NCI-H748 treated with DMSO at 0.1 percent for 48 hours (cell line): ENCODE results near the gene ABI3BP.
"Not testable (repeated sequence)": the region's sequence is repeated elsewhere in the genome, so short reads cannot be mapped to it uniquely, and the experiment has no call there.

Experiments
- DNase-seq: peaks from one replicate; lab custom pipeline; 2025; lab: John Stamatoyannopoulos, UW

The ABI3BP gene

DNA sequence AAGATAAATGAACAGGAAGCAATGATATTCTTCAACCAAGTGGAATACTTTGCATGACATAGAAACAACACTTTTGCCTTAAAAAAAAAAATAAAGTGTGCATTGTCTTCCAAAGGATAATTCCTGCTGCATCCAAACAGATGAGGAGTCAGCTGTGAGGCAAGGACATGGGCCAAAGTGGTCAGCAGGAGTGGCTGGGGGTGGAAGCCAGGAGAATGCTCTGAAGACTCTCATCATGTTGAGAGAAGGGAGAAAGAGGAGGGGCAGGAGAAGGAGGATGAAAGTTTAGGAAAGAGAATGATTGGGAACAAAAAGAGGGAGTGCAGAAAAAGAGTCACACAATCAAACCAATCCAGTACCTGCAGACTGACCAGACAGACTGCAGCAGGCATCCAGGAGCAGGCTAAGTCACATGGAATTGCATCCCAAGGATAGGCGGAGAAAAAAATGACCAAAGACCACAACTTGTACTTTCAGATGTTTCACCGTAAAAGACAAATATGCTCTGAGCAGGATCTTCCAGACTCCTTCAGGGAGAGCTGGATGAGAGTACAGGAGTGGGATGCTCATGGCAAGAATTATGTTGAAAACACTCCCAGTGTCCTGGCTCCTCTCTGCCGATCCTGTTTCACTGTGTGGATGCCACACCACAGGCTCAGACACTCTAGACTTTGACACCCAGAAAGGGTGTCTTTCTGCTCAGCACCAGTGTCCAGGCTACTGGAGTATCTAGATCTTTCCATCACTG is 11.9 kb downstream of the ABI3BP start:
- DNase-seq: no peak

DNA sequence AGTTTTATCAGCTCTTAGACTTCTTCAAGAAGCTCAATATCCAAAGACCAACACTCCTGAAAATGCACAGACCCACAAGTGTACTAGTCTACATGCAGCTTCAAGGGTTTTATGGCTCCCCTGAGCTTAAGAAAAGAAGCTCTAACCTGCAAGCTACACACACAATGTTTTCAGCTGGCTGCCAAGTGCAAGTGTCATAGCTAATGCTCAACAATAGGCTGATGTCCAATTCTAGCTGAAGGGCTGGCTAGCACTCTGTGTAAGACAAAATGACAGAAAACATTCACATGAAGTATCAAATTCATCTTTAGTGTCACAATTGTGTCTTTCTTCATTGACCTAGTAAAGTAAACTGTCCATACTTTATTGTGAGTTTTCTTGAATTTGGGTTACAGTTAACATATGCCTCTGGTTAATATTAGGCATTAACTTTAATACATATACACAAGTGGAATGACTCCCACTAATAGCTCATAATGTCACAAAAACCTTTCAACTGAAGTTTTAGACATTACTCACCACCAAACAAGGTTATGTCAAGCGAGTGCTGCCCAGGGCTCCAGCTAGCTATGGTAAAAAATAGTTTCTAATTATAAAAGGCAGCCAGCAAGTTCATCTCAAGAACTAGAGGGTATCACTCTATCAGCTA is 15.1 kb downstream of the ABI3BP start:
- DNase-seq: no peak

DNA sequence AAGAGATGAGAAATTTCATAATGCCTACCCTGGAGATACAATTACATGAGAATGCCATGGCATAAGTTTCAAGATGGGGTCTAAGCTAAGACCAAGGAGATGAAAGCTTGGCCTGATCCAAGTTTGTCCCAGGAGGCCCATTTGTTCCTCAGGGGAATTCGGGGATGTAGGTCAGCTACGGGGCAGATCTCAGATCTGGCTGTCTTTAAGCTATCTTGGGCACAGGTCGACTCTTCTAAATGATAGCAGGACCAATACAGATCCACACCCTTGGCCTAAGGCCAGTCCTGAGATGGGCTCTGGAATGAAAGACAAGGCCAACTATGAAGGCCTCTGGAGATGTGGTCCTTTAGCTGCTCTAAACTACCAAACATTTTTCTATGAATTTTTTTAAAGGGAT is 16.6 kb downstream of the ABI3BP start:
- DNase-seq: no peak

DNA sequence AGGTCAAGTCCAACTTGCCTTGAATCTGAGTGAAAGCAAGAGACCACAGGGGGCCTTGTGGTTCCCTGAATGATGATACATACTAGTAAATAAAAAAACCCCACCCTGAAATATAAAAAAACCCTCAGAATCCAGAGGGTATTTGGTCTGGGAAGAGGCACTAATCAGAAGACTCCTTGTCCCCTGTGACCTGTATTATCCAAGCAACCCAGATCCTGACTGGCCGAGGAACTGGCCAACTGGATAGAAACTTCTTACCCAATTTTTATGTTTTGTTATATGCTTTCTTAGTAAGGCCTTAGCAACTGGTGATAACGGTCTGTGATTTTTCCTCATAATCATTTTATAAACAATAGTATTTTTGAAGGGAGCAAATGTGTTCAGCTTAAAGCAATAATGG is 17.5 kb downstream of the ABI3BP start:
- no peak for DNase-seq

DNA sequence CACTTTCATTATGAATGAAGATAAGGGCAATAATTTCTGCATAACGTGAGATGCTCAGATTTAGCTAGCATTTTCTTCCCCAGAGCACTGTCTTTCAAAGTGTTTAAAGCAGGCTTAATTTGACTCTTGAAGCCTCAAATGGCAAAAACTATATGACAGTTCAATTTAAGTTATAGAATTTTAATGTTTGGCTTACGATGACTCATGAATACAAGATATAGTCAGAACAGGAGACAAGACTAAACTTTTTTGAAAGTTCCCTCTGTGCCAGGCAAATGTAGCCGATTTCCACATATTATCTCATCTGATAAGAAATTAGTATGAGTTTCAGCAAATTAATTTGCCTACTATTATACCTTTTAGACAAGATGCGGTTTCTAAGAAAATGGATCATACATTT is 19.6 kb downstream of the ABI3BP start:
- no peak for DNase-seq

DNA sequence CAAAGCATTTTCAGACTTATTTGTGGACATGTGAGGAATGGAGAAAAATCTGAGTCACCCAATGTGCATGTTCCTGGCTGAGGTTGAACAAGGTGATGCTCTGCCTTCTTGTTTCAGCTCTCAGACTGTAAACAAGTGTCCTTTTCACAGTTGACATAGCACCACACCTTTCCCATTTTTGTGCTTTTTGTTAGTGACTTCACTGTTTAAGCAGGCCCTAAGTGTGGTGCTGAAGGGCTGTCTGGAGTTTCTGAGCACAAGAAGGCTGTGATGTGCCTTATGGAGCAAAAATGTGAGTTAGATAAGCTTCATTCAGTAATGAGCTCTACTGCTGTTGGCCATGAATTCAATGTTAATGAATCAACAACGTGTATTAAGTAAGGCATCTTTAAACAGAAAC is 20.4 kb downstream of the ABI3BP start:
- DNase-seq: no peak

DNA sequence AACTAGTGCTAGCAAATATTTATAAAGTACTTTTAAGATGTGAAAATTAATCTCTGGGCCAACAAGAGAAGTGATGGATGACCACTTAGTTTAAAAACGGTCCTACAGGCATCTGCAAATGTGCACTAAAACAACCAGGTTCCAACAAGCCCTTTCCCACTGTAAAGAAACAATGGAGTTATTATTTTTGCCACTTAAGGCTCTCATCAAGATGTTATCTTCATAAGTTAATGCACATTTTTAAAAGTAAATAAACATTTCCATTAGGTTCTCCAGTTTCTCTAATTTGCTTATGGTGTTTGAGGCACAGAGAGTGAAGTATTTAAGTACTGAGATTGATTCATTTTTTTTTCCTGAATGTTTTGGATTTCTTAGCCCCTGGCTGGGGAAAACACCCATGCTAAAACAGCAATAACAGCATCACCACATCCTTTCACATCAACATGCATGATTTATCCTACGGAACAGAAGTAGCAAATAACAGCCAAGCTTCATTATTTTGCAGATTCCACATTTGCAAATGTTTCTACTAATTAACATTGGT is 20.8 kb downstream of the ABI3BP start:
- no peak for DNase-seq

DNA sequence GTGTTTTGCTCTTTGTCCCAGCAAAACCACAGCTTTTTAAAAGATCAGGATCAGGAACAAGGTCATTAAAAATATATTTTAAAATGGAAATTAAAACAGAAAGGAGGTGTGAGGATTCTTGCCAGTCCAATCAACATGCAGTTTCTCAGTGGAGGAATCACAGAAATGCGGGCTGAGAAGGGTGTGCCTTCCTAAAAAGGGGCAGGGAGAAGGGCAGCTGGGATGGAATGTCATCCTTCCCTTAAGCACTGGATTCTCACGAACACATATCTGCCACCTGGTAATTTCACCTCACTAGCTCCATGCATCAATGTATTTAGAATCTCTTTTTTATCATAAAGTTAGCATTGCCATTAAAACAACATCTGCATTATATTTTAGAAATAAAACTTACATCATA is 21.4 kb downstream of the ABI3BP start:
- DNase-seq: no peak

DNA sequence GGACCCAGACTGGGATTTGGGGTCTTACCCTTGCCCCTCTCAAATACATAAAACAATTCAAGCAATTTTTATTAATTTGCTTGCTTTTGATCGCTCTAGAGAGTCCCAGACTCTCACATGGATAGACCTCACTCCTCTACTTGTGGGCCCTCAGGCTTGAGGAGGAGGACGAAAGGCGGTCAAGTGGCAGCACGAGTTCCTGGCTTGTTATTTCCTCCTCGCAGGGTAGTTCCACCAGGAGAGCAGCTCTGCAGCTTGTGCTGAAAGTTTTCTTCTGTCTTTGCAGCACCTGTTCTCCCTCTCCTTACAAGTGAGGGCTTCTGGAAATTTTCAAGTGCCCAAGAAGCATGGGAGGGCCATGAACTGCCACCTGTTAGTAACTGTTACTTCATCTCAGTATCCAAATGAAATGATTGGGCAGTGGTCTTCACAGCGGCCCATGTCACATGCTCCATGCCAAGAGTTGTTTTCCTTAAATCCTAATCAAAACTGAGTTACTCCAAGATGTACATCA is 22.7 kb downstream of the ABI3BP start:
- DNase-seq: no peak

DNA sequence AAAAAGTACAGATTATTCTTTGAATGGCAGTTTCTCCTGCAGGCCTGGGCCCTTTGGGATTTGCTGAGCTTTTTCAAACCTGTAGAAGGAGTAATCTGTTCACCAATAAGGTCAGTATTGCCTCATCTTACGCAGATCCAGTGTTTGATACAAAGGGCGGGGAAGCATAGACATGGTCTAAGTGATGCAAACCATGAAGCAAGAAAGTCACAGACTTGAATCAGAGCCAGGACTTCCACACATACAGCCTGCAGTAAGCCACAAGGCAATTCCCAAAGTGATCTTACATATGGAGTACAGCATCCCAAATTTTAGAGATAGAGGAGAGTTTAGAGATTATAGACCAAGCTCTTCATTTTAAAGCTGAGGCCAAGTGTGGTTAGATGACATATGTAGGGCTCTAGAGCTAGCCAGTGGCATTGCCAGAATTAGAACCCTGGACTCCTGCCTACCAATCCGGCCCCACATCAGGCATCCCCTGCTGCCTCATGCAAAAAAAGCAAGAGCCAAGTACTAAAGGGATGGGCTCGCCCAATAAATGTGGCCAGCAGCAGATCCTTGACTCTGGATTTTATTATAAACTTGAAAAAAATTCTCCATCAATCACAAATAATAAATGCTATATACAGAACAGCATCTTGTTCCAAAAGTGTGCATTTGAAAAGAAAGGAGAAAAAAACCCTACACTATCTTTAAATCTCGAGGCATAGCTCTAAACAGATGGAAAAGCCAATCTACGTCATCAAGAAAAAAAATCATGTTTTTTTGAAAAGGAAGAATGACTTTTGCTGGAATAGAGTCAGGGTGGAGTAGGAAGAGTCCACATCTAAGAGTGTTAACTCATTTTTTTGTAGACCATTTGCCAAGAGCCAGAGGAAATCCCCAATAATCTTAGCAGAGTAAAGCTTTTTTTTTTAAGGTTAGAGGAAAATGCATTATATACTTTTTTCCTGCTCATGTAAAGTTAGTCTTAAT is 24.0 kb downstream of the ABI3BP start:
- no peak for DNase-seq

DNA sequence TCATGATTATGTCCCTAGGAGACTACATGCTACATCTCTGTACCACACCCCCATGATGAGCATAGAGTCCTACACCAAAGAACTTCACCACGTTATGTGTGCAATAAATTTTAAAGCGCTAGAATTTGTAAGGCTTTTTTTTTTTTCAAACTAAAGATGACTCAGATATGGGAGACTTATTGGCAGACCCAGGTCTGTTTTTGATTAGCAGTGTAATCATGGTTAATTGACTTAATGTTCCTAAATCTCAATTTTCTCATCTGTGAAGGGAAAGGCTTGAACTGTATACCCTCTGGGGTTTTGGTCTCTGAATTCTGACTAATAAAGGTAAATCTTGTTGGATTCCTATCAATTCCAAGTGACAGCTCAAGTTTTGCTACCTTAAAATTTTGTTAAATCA is 26.4 kb downstream of the ABI3BP start:
- DNase-seq: no peak

DNA sequence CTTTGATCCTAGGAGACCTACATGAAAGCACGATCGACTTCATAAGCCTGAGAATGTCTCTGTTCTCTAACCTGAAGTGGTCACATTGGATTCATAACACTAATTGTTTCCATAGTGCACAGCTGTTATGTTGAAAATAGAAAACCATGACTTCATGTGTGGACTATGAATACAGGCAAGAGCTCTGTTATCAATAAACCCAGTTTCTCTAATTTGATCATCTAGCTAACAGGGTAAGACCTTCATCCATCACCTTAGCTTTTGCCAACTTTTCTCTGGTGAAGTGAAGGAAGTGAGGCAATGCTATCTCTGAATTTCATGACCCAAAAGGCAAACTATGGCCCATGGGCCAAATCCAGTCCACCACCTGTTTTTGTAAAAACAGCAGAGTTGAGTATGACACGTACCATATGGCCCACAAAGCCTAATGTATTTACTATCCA is 27.2 kb downstream of the ABI3BP start:
- no peak for DNase-seq

DNA sequence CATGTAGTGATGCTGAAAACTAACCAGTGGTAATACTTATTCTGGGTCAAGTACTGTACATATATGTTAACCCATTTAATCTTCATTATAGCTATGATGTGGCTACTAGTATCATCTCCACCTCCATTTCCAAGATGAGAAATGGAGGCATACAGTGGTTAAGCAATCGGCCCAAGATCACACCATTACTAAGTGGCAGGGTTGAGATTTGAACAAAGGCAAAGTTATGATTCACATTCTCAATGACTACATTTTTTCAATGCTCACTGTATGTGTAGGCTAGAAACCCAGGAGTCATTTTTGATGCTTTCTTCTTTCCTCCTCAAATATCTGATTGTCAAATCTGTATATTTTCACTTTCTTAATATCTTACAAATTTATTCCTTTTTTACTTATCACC is 30.2 kb downstream of the ABI3BP start:
- DNase-seq: no peak

DNA sequence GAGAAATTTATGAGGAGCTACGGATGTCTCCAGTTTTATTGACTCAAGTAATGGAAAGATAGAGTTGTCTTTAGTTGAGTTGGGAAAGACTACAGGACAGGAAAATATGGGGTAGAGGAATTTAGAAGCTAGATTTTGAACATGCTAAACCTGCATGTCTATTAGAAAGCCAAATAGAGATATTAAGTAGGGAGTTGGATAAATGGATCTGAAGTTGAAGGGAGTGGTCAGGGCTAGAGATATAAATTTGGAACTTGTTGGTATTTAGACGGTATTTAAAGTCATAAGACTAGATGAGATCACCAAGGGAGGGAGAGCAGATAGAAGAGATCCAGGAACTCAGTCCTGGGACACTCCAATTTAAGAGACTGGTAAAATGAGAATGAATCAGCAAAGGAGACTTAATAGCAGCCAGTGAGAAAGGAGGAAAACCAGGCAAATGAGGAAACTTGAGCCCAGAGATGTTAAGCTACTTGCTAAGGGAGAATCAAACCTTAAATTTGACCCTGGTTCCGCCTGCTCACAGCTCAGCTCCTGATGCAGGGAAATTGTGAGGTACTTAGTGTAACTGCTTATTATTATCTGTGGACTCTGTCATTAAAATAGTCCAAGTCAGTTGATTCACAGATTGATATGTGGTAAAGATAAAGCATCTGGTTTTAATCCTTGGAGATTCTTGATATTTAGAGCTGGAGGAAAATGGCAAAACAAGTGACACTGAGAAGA is 35.8 kb downstream of the ABI3BP start:
- no peak for DNase-seq

DNA sequence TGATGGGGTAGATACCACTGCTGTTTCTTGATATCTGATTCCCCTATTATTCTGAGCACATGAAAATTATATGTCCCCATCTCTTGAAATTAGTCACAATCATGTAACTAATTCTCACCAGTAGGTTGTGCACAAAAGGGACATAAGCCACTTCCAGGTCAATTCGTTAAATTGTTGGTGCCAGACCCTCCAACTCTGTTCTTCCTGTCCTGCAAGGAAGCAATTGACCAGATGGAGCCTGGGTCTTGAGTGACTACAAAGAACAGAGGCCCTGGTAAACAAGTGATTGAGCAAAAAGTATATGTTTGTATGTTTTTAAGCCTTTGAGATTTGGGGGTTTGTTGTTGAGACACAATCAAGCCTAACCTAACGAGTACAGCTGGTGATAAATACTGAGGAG is 36.9 kb downstream of the ABI3BP start:
- DNase-seq: no peak

DNA sequence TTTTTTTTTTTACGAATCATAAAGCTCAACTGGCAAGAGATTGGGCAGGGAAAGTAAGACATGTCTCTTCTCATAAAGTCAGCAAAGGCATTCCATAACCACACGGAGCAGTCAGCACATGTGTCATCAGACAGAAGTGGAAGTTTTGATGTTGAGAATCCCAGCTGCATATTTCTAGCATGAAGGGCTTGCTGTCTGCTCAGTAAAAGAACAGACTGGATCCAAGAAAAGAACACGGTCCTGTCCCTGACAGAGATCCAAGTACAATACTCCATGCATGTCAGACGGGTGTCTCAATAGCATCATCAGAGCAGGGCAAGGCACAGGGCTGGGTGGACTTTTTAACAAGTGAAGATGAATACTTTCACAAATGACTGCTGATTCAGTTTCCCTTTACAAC is 38.2 kb downstream of the ABI3BP start:
- no peak for DNase-seq

DNA sequence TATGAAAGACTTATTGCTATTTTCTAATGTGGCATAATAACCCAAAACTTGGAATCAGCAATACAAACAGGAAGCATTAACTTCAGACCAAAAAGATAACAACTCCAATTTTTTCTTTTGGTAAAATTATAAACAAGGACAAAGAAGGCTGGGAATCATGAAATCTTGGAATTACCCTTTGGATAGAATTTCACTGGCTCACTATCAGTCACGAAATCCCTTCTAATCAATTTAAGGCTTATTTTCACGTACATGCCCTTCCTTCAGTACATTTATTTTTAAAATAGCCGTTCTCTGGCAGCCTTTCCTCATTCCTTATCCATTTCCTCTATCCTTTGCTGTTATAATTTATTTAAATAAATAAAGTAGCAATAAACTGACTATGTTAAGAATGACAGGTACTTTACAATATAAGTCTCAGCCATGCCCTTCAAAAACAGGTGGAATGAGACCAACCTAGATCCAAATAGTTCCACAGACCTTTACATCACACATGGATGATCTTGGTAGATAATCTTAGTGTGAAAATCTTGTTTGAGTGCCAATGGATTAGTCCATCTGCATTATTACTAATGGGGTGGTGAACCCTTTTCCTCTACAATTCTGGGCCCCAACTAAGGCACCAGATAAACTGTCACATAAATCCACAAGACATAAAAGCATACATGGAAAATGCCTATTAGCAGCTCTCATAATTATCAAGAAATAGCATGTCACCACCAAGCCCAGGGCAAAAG is 38.9 kb downstream of the ABI3BP start:
- DNase-seq: no peak

DNA sequence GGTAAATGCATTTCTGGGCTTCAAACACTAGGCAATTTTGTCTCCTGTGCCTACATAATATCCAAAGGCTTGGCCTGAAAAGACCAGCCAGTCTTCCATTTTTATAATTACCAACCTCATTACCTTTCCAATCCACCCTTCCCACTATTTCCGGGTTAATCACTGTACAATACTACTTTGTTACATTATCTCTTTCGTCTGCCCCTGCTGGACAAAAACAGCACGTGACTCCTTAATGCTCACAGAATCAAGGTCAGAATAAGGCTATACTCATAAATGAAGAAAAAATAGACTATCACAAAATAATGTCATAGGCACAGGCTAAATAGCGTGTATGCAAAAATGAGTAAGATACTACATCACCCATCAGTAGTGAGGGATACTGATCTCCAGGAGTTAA is 40.1 kb downstream of the ABI3BP start:
- DNase-seq: no peak

DNA sequence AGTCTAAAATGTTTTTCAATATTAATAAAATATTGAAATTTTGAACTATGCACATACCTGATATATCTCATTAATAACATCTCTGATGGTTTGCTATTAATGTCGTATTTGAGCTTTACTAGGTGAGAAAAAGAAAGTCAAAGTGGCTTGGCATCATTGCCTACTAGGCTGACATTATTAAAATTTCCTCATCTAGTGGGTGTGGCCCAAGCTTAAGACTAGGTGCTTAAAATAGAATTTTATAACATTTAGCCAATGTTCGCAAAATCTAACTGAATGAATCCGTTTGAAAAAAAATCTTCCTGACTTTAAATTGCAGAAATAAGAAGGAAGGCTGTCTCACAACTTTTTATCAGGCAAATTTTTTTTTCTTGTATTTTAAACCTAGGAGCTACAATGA is 46.1 kb downstream of the ABI3BP start:
- no peak for DNase-seq

DNA sequence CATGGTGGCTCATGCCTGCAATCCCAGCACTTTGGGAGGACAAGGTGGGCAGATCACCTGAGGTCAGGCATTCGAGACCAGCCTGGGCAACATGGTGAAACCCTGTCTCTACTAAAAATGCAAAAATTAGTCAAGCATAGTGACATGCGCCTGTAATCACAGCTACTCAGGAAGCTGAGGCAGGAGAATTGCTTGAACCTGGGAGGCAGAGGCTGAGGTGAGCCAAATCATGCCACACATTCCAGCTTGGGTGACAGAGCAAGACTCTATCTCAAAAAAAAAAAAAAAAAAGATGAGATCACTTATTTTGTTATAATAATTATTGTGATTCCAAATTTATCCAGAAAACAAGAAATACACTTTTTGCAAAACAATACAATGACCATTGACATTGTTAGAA is 47.1 kb downstream of the ABI3BP start:
- DNase-seq: not testable (repeated sequence)

DNA sequence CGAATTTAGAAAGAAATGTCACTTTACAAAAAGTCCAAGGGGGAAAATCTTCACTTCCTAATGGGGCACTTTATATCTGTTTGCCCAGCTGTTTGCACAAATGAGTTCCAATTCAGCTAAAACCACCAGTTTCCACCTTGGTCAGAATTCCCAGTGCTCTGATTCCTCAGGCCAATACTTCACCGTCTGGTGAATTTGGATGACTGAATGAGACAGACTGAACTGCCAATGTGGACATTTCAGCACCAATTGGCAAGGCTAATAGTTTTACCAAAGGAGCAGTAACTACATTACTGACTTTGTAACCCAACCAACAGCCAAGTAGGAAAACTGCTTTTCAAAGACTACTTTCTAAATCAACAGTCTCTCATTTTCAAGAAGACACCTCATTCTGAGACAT is 51.8 kb downstream of the ABI3BP start:
- no peak for DNase-seq
